Subcutaneous abdominal adipose tissue (tissue), 5 donors: ENCODE measurements around the gene FAM114A2.
A peak's percentile ranks its signal among the peaks of the same experiment; 100 is the strongest.
"Not testable (repeated sequence)": the region's sequence is repeated elsewhere in the genome, so short reads cannot be mapped to it uniquely, and the experiment has no call there.

Experiments
- H3K27ac ChIP-seq: one replicate; pipeline ENCODE4 v1.7.0; 2013; ENCODE audit warnings: low read depth, mild to moderate bottlenecking, inconsistent platforms, low read length, moderate library complexity
- H3K27me3 ChIP-seq, 5 donors: one replicate each; pipeline ENCODE4 v1.7.0; 2013; ENCODE audit warnings: low read length in 5 of 5, inconsistent platforms in 1 of 5; ENCODE audit not compliant: control insufficient read depth in 5 of 5, insufficient read depth in 4 of 5
- H3K36me3 ChIP-seq, 5 donors: one replicate each; pipeline ENCODE4 v1.7.0; 2013; ENCODE audit warnings: low read length in 5 of 5; ENCODE audit not compliant: control insufficient read depth in 5 of 5, insufficient read depth in 5 of 5
- H3K4me1 ChIP-seq, 5 donors: one replicate each; pipeline ENCODE4 v1.7.0; 2013; ENCODE audit warnings: low read length in 5 of 5, mild to moderate bottlenecking in 3 of 5, moderate library complexity in 1 of 5; ENCODE audit not compliant: control insufficient read depth in 5 of 5, insufficient read depth in 5 of 5
- H3K4me3 ChIP-seq, 5 donors: one replicate each; pipeline ENCODE4 v1.7.0; 2013; ENCODE audit warnings: low read length in 5 of 5, low read depth in 1 of 5
- H3K9ac ChIP-seq, 5 donors: one replicate each; pipeline ENCODE4 v1.7.0; 2013; ENCODE audit warnings: low read length in 5 of 5, mild to moderate bottlenecking in 4 of 5, moderate library complexity in 3 of 5
- H3K9me3 ChIP-seq, 5 donors: one replicate each; pipeline ENCODE4 v1.7.0; 2013; ENCODE audit warnings: low read length in 5 of 5; ENCODE audit not compliant: control insufficient read depth in 5 of 5
- donor health status: healthy.
- donor health status: healthy.
- donor health status: healthy.
- donor health status: healthy.
- donor health status: healthy.

Gene FAM114A2

GRCh38 chr5:154072414-154073171 is 33.9 kb upstream of the FAM114A2 start:
- H3K4me3 ChIP-seq, result peak overlapping the region in 1 of 5 donors; percentile 10

GRCh38 chr5:154071799-154072413 is 33.2 kb upstream of the FAM114A2 start:
- Histone ChIP-seq H3K9ac (peak overlapping the region in 1 of 5 donors; percentile 57), H3K36me3 (no peaks in the 10 kb centered on the region), H3K4me3 (peak overlapping the region in 1 of 5 donors; percentile 10), H3K4me1 (peaks cover 0 to 10% (median 4%) of the 10 kb centered on the region in 5 donors), H3K9me3 (no peaks in the 10 kb centered on the region), H3K27me3 (no peaks in the 10 kb centered on the region), H3K27ac (no peak overlapping the region)

More at GRCh38 chr5:154072414-154073171, 33.9 kb upstream of the FAM114A2 start:
- H3K27me3 ChIP-seq, result no peaks in the 10 kb centered on the region
- H3K9me3 ChIP-seq, result no peaks in the 10 kb centered on the region
- H3K9ac ChIP-seq, result peak overlapping the region in 1 of 5 donors; percentile 57
- H3K27ac ChIP-seq, result no peak overlapping the region
- H3K36me3 ChIP-seq, result no peaks in the 10 kb centered on the region
- H3K4me1 ChIP-seq, result peaks cover 0 to 10% (median 5%) of the 10 kb centered on the region in 5 donors

- not testable (repeated sequence) for H3K9me3 ChIP-seq, H3K36me3 ChIP-seq, H3K9ac ChIP-seq, H3K4me3 ChIP-seq, H3K4me1 ChIP-seq, H3K27me3 ChIP-seq, H3K27ac ChIP-seq
Measured at GRCh38 chr5:154069854-154070253, 31.1 kb upstream of the FAM114A2 start.

- Histone ChIP-seq H3K9ac (no peak overlapping the region), H3K9me3 (no peaks in the 10 kb centered on the region), H3K36me3 (no peaks in the 10 kb centered on the region), H3K4me1 (no peaks in the 10 kb centered on the region), H3K27me3 (no peaks in the 10 kb centered on the region), H3K4me3 (no peak overlapping the region), H3K27ac (no peak overlapping the region)
Measured at GRCh38 chr5:154065971-154066370, 27.3 kb upstream of the FAM114A2 start.

GRCh38 chr5:154063372-154063771 is 24.7 kb upstream of the FAM114A2 start:
- no peak overlapping the region for H3K27ac ChIP-seq
- peaks cover 0 to 8% (median 3%) of the 10 kb centered on the region in 5 donors for H3K4me1 ChIP-seq
- no peak overlapping the region for H3K4me3 ChIP-seq
- no peak overlapping the region for H3K9ac ChIP-seq
- no peaks in the 10 kb centered on the region for H3K9me3 ChIP-seq
- H3K27me3 ChIP-seq, result no peaks in the 10 kb centered on the region
- no peaks in the 10 kb centered on the region for H3K36me3 ChIP-seq

GRCh38 chr5:154060606-154061005 is 21.9 kb upstream of the FAM114A2 start:
- Histone ChIP-seq H3K27me3 (no peaks in the 10 kb centered on the region), H3K36me3 (peaks cover 0 to 9% (median 0%) of the 10 kb centered on the region in 5 donors), H3K27ac (no peak overlapping the region)

DNA sequence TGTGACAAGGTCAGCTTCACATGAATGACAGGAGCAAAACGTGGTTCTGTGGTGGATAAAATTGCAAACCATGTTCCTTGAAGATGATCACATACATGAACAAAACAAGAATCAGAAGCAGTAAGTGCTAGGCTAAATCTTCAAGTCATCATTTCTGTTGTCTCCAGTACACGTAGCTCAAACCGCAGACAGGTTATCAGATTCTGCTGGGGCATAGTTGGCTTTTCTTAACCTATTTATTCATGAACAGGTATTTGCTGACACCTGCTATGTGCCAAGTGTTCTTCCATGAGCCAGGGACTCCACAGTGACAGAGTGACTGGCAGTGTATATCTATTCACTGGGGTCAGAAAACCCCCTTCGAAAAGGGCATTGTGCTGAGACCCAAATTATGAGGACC is 20.9 kb upstream of the FAM114A2 start:
- H3K27ac ChIP-seq, result no peak overlapping the region
- no peaks in the 10 kb centered on the region for H3K9me3 ChIP-seq
- peaks cover 0 to 11% (median 7%) of the 10 kb centered on the region in 5 donors for H3K36me3 ChIP-seq
- H3K4me1 ChIP-seq, result peaks cover 0 to 13% (median 7%) of the 10 kb centered on the region in 5 donors
- no peaks in the 10 kb centered on the region for H3K27me3 ChIP-seq
- no peak overlapping the region for H3K9ac ChIP-seq
- no peak overlapping the region for H3K4me3 ChIP-seq

More at GRCh38 chr5:154060606-154061005, 21.9 kb upstream of the FAM114A2 start:
- Histone ChIP-seq H3K9me3 (no peaks in the 10 kb centered on the region), H3K4me3 (no peak overlapping the region), H3K9ac (no peak overlapping the region), H3K4me1 (peaks cover 0 to 13% (median 7%) of the 10 kb centered on the region in 5 donors)

- peaks cover 0 to 13% (median 7%) of the 10 kb centered on the region in 5 donors for H3K4me1 ChIP-seq
- H3K9me3 ChIP-seq, result no peaks in the 10 kb centered on the region
- peaks cover 0 to 17% (median 9%) of the 10 kb centered on the region in 5 donors for H3K36me3 ChIP-seq
- no peak overlapping the region for H3K27ac ChIP-seq
- no peak overlapping the region for H3K4me3 ChIP-seq
- no peaks in the 10 kb centered on the region for H3K27me3 ChIP-seq
- H3K9ac ChIP-seq, result no peak overlapping the region
Measured at GRCh38 chr5:154059039-154059430, 20.3 kb upstream of the FAM114A2 start.

DNA sequence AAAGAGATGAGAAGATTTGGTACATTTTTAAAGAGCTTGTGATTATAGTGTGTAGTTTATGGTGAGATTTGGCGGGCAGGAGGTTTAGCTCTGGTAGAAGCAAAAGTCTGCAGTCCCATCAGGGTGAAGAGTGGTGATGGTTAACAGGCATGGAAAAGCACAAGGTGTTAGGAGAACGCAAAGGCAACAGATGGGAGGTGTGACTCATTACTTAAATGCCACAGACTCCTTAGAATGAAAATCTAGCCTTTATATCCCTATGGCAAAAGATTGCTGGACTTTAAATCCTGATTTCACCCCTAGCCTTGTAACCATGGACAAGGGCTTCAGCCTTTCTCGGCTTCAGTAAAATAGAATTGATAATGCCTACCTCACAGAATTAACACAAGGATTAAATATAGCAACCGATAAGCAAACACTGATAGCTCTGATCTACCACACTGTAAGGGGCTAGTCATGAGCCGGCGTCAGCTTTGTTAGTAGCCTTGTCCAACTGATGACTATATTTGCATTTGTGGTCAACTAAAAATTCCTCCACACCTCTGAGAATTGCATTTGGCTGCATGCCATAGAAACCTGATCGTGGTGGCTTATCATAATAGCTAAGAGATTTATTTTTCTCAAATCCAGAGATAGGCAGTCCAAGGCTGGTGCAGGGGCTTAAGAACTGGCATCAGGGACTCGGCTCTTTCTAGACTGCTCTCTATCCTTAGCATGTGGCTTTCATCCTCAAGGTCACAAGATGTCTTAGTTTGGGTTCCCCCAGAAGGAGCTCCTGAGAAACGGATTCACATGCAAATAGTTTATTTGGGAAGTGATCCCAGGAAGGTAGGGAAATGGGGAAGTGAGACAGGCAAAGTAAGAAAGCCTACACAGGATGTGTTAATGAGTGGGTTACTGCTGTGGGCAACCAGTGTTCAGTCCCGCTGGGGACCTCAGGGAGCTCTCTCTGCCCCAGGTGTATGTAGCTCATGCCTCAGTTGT is 19.6 kb upstream of the FAM114A2 start:
- Histone ChIP-seq H3K27me3 (no peaks in the 10 kb centered on the region), H3K4me1 (peaks cover 0 to 13% (median 7%) of the 10 kb centered on the region in 5 donors), H3K9ac (peak overlapping the region in 1 of 5 donors; percentile 25), H3K36me3 (peaks cover 5 to 24% (median 16%) of the 10 kb centered on the region in 5 donors), H3K4me3 (no peak overlapping the region), H3K27ac (no peak overlapping the region), H3K9me3 (no peaks in the 10 kb centered on the region)
